NT2/D1 (cell line): ENCODE measurements around the gene EIF5A.
"Not testable (repeated sequence)": the region's sequence is repeated elsewhere in the genome, so short reads cannot be mapped to it uniquely, and the experiment has no call there.

Experiments used
- DNase-seq: peaks from one replicate; pipeline ENCODE4 v3.0.0-alpha.2; 2011; ENCODE audit warnings: low read depth, low spot score
- H3K27me3 ChIP-seq: 2 replicates; pipeline ENCODE4 v1.6.0; 2011; ENCODE audit warnings: mild to moderate bottlenecking; ENCODE audit not compliant: insufficient read length, insufficient read depth
- H3K36me3 ChIP-seq: 2 replicates; pipeline ENCODE4 v1.6.1; 2011; ENCODE audit warnings: mild to moderate bottlenecking, low read length, mixed read lengths; ENCODE audit not compliant: insufficient read depth, insufficient read length
- H3K4me1 ChIP-seq: 2 replicates; pipeline ENCODE4 v1.5.1; 2011; ENCODE audit not compliant: insufficient read depth, insufficient read length
- H3K4me3 ChIP-seq: 2 replicates; pipeline ENCODE4 v1.5.1; 2011; ENCODE audit warnings: low read depth; ENCODE audit not compliant: insufficient read length
- H3K9ac ChIP-seq: 2 replicates; pipeline ENCODE4 v1.6.0; 2011; ENCODE audit warnings: low read depth; ENCODE audit not compliant: insufficient read length
- H3K9me3 ChIP-seq: 2 replicates; pipeline ENCODE4 v1.5.1; 2011; ENCODE audit warnings: mild to moderate bottlenecking, low read length; ENCODE audit not compliant: insufficient read depth
- SUZ12 ChIP-seq: IDR thresholded peaks from 2 replicates; pipeline ENCODE4 v1.6.1; 2011; ENCODE audit not compliant: insufficient read length, insufficient read depth; ENCODE audit errors: extremely low read depth
- YY1 ChIP-seq: IDR thresholded peaks from 2 replicates; pipeline ENCODE4 v1.6.1; 2011; ENCODE audit not compliant: insufficient read length, insufficient read depth
- ZNF274 ChIP-seq: IDR thresholded peaks from 2 replicates; pipeline ENCODE4 v1.6.1; 2011; ENCODE audit warnings: mild to moderate bottlenecking, low read depth, low read length

Gene EIF5A

DNA sequence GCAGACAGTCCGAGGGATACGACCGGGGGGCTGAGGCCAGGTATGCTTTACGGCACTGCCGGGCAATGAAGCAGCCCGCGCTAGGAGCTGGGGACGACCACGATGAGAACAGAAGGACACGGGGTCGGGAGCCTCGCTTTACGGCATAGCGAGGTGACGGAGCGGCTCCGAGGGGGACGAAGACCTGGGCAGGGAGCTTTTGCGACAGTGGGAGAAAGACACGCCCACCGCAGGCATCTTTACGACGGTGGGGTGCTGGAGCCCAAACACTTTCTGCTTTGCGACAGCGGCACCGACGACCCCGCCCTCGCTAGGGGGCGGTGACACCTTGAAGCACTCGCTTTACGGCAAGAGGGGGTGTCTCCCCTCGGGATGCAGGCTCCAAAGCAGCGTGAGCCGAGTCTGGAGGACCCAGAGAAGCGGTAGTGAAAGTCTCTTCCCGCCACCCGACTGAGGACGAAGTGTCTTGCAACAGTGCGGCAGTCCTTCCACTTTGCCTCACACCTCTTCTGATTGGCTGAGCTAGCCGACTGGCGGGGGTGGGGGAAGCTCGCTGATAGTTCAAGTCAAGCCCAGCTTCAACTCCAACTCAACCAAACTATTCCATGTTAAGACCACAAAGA, 22.1 kb downstream of the EIF5A start:
- peak; percentile 94 for DNase-seq
- Histone ChIP-seq H3K9ac (peak overlapping the region; percentile 85), H3K4me3 (peak overlapping the region; percentile 84), H3K27me3 (no peaks in the 10 kb centered on the region), H3K4me1 (no peaks in the 10 kb centered on the region), H3K9me3 (no peaks in the 10 kb centered on the region), H3K36me3 (peaks cover 31% of the 10 kb centered on the region)
- TF ChIP-seq ZNF274: no peak
- TF ChIP-seq SUZ12: no peak
- TF ChIP-seq YY1: no peak

DNA sequence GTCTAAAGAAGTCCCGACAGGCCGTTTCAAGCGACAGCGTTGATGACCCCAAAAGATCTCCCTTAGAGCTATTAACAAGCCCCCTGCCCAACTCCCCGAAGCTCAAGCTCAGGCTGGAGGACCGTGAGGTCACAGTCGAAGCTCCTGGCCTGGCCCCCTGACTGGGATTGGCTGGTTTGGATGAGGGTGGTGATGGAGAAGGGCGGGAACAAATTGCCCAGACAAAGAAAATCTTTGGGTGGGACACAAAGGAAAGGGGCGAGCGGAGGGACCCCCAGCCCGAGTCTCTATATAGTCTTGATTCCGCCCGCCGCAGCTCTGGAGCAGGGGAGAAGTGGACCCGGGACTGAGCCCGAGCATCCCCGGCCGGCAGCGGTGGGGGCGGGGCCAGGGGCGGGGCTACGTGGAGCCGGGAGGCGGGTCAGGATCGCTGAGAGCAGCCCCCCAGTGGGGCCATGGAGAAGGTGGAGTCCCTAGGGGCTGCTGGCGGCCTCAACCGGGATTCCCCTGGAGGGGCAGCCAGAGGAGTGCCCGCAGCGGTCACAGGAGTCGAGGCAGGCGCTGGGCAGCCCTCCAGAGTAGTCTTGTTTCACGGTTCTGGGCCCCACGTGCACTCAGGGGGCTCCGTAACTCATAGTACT, 22.7 kb downstream of the EIF5A start:
- Histone ChIP-seq H3K4me1 (no peaks in the 10 kb centered on the region), H3K4me3 (peak overlapping the region; percentile 84), H3K9ac (peak overlapping the region; percentile 85), H3K9me3 (no peaks in the 10 kb centered on the region), H3K36me3 (peaks cover 25% of the 10 kb centered on the region), H3K27me3 (no peaks in the 10 kb centered on the region)
- no peak for TF ChIP-seq YY1
- TF ChIP-seq ZNF274: no peak
- TF ChIP-seq SUZ12: no peak
- no peak for DNase-seq

DNA sequence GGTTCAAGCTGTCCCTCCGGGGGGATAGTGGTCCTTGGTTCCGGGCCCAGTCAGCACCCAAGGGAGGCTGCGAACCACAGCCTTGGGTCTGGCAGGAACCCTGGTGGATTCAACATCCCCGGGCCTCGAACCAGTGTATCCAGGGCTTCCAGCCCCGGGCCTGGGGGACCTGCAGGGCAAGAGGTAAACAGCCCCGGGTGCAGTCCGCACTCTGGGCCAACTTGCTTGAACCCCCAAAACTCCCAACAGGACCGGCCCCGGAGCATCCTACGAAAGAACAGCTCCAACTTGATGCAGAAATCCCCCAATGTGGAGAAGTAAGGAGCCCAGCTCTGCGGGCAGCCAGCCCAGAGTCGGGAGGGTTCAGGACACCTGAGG, 23.2 kb downstream of the EIF5A start:
- H3K9me3 ChIP-seq: no peaks in the 10 kb centered on the region
- peaks cover 20% of the 10 kb centered on the region for H3K36me3 ChIP-seq
- peak overlapping the region; percentile 84 for H3K9ac ChIP-seq

DNA sequence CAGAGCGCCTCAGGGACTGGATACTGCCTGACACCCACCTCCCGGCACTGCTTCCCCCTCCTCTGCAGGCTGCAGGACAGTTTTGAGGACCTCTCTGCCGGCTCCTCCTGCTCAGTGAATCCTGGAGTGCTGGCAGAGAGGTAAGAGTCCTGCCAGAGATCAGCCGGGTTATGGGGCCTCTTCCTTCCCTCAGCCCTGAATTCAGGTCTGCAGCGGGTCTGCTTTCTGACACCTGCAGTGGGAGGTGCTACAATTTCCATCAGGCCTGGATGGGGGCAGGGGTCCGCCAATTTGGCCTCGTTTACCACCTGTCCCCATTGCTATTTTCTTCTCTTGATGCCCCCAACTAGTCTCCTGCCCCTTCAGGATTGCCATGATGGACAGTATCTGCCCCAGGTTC, 24.7 kb downstream of the EIF5A start:
- TF ChIP-seq SUZ12 (no peak), ZNF274 (no peak), YY1 (no peak)
- no peaks in the 10 kb centered on the region for H3K9me3 ChIP-seq

More for the DNA sequence above, 23.2 kb downstream of the EIF5A start:
- Histone ChIP-seq H3K4me1 (no peaks in the 10 kb centered on the region), H3K27me3 (no peaks in the 10 kb centered on the region), H3K4me3 (peak overlapping the region; percentile 19)
- TF ChIP-seq YY1 (no peak), SUZ12 (no peak), ZNF274 (no peak)
- no peak for DNase-seq

DNA sequence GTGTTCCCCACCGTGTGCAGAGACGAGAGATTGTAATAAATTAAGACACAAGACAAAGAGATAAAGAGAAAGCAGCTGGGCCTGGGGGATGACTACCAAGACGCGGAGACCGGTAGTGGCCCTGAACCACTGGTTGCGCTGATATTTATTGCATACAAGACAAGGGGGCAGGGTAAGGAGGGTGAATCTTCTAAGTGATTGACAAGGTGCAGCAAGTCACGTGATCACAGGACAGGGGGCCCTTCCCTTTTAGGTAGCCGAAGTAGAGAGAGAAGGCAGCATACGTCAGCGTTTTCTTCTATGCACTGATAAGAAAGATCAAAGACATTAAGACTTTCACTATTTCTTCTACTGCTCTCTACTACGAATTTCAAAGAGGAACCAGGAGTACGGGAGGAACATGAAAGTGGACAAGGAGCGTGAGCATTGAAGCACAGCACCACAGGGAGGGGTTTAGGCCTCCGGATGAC, 25.2 kb downstream of the EIF5A start:
- not testable (repeated sequence) for H3K27me3 ChIP-seq, DNase-seq, H3K4me1 ChIP-seq, H3K9me3 ChIP-seq, H3K4me3 ChIP-seq, H3K9ac ChIP-seq, H3K36me3 ChIP-seq

More for the DNA sequence above, 24.7 kb downstream of the EIF5A start:
- H3K4me1 ChIP-seq: peaks cover 3% of the 10 kb centered on the region
- no peak for DNase-seq
- H3K4me3 ChIP-seq: no peak overlapping the region
- H3K9ac ChIP-seq: no peak overlapping the region
- peaks cover 6% of the 10 kb centered on the region for H3K36me3 ChIP-seq
- no peaks in the 10 kb centered on the region for H3K27me3 ChIP-seq

DNA sequence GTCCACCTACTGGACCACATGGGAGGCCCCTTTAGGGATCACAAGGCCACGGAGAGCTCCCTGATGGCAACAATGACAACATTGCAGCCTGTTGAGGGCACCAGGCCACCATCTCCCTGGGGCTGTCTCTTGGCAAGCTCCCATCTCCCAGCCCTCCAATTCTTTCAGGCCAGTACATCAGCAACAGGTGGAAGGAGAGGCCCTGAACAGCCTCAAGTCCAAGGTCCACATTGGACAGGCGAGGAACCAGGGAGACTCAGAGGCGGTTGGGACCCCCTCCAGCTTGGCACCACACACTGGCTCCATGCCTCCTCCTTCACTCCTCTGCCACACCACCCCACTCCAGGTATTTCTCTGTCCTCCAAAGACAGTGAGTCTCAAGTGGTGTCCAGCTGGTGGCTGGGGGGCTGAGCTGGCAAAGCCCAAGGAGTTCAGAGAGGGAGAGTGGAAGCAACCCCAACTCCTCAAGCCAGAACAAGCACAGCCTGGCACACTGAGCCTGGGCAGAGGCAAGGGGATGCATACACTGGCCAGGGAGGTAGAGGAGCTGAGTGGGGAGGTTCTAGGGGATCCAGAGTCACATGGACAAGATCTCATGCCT, 27.6 kb downstream of the EIF5A start:
- H3K27me3 ChIP-seq: no peaks in the 10 kb centered on the region
- no peak overlapping the region for H3K4me3 ChIP-seq
- TF ChIP-seq ZNF274 (no peak), YY1 (no peak), SUZ12 (no peak)
- no peaks in the 10 kb centered on the region for H3K36me3 ChIP-seq
- H3K9ac ChIP-seq: no peak overlapping the region
- H3K9me3 ChIP-seq: no peaks in the 10 kb centered on the region
- no peak for DNase-seq
- peaks cover 3% of the 10 kb centered on the region for H3K4me1 ChIP-seq

DNA sequence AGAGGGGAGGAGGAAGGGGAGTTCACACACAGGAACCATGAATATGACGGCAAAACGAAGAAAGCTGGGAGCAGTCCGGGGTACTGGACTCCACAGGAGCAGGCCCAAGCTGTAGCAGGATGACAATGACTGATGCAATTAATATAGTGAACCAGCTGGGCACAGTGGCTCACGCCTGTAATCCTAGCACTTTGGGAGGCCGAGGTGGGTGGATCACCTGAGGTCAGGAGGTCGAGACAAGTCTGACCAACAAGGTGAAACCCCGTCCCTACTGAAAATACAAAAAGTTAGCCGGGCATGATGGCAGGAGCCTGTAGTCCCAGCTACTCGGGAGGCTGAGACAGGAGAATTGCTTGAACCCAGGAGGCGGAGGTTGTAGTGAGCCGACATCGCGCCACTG, 28.3 kb downstream of the EIF5A start:
- not testable (repeated sequence) for H3K27me3 ChIP-seq, DNase-seq, H3K4me3 ChIP-seq, H3K36me3 ChIP-seq, H3K9me3 ChIP-seq, H3K4me1 ChIP-seq, H3K9ac ChIP-seq
